ENCODE results near the gene ADAMTSL5.

ADAMTSL5 gene

DNA sequence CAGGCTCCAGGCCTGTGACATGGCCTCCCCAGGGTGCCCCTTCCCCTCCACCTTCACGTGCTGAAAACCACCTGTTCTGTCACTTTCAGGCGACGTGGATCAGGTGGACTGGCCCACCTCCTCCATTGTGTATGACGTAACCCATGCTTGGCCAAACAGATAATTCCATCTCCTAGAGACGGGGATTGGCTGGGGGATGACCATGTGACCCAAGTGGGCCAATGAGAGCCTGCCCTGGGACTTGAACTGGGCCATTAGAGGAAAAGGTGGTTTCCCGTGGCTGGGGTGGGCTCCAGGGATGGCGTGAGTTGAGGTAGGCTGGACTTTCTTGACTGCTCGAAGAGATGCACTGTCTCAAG is 3.6 kb upstream of the ADAMTSL5 start:
- no peaks in the 10 kb centered on the region for H3K79me2 ChIP-seq (ENCODE audit: insufficient read depth, low read length)
- TF ChIP-seq CTCF (conservative IDR thresholded peaks at IDR 0.05; ENCODE audit: low read length) (no peak), EZH2phosphoT487 (IDR thresholded peaks at IDR 0.05; ENCODE audit: borderline replicate concordance) (no peak)
- no peak overlapping the region for H3K9ac ChIP-seq (ENCODE audit: low read depth, low read length, poor library complexity, severe bottlenecking)
- no peaks in the 10 kb centered on the region for H3F3A ChIP-seq (ENCODE audit: low read depth)
- H3K9me3 ChIP-seq (ENCODE audit: insufficient read depth, low read depth, low read length): no peaks in the 10 kb centered on the region
- H2AFZ ChIP-seq (ENCODE audit: low read length): no peak overlapping the region
- no peaks in the 10 kb centered on the region for H3K36me3 ChIP-seq (ENCODE audit: insufficient read depth, low read length)
- H4K20me1 ChIP-seq (ENCODE audit: insufficient read depth, low read length, poor library complexity, severe bottlenecking): no peaks in the 10 kb centered on the region
- H3K4me3 ChIP-seq (ENCODE audit: low read length, poor library complexity, severe bottlenecking): no peak overlapping the region
- no peaks in the 10 kb centered on the region for H3K9me2 ChIP-seq (replicated peaks; ENCODE audit: low read depth, low read length)
- no peaks in the 10 kb centered on the region for H3K27me3 ChIP-seq (ENCODE audit: insufficient read depth, low read length, poor library complexity, severe bottlenecking)
- H3K4me2 ChIP-seq (ENCODE audit: low read depth, low read length, poor library complexity, severe bottlenecking): no peak overlapping the region
- no peaks in the 10 kb centered on the region for H3K4me1 ChIP-seq (ENCODE audit: insufficient read depth, low read length, poor library complexity, severe bottlenecking)

GRCh38 chr19:1514986-1515721 is 2.3 kb upstream of the ADAMTSL5 start:
- H2AFZ ChIP-seq (ENCODE audit: low read length): no peak overlapping the region
- no peaks in the 10 kb centered on the region for H3F3A ChIP-seq (ENCODE audit: low read depth)
- no peaks in the 10 kb centered on the region for H4K20me1 ChIP-seq (ENCODE audit: insufficient read depth, low read length, poor library complexity, severe bottlenecking)
- no peak for TF ChIP-seq EZH2phosphoT487 (IDR thresholded peaks at IDR 0.05; ENCODE audit: borderline replicate concordance)
- TF ChIP-seq CTCF (conservative IDR thresholded peaks at IDR 0.05; ENCODE audit: low read length): no peak
- H3K36me3 ChIP-seq (ENCODE audit: insufficient read depth, low read length): no peaks in the 10 kb centered on the region
- no peak overlapping the region for H3K4me3 ChIP-seq (ENCODE audit: low read length, poor library complexity, severe bottlenecking)
- H3K9me3 ChIP-seq (ENCODE audit: insufficient read depth, low read depth, low read length): no peaks in the 10 kb centered on the region
- H3K9me2 ChIP-seq (replicated peaks; ENCODE audit: low read depth, low read length): no peaks in the 10 kb centered on the region
- no peaks in the 10 kb centered on the region for H3K27me3 ChIP-seq (ENCODE audit: insufficient read depth, low read length, poor library complexity, severe bottlenecking)
- H3K4me2 ChIP-seq (ENCODE audit: low read depth, low read length, poor library complexity, severe bottlenecking): no peak overlapping the region
- H3K9ac ChIP-seq (ENCODE audit: low read depth, low read length, poor library complexity, severe bottlenecking): no peak overlapping the region
- H3K79me2 ChIP-seq (ENCODE audit: insufficient read depth, low read length): no peaks in the 10 kb centered on the region
- no peaks in the 10 kb centered on the region for H3K4me1 ChIP-seq (ENCODE audit: insufficient read depth, low read length, poor library complexity, severe bottlenecking)

GRCh38 chr19:1514295-1514661 is 1.5 kb upstream of the ADAMTSL5 start:
- no peak overlapping the region for H3K4me2 ChIP-seq (ENCODE audit: low read depth, low read length, poor library complexity, severe bottlenecking)
- no peaks in the 10 kb centered on the region for H3K9me2 ChIP-seq (replicated peaks; ENCODE audit: low read depth, low read length)
- H3K4me3 ChIP-seq (ENCODE audit: low read length, poor library complexity, severe bottlenecking): no peak overlapping the region
- no peaks in the 10 kb centered on the region for H3K9me3 ChIP-seq (ENCODE audit: insufficient read depth, low read depth, low read length)
- H3K36me3 ChIP-seq (ENCODE audit: insufficient read depth, low read length): no peaks in the 10 kb centered on the region
- H3F3A ChIP-seq (ENCODE audit: low read depth): no peaks in the 10 kb centered on the region
- H3K9ac ChIP-seq (ENCODE audit: low read depth, low read length, poor library complexity, severe bottlenecking): no peak overlapping the region
- H4K20me1 ChIP-seq (ENCODE audit: insufficient read depth, low read length, poor library complexity, severe bottlenecking): no peaks in the 10 kb centered on the region
- H3K27me3 ChIP-seq (ENCODE audit: insufficient read depth, low read length, poor library complexity, severe bottlenecking): no peaks in the 10 kb centered on the region
- TF ChIP-seq EZH2phosphoT487 (IDR thresholded peaks at IDR 0.05; ENCODE audit: borderline replicate concordance) (no peak), CTCF (conservative IDR thresholded peaks at IDR 0.05; ENCODE audit: low read length) (no peak)
- H2AFZ ChIP-seq (ENCODE audit: low read length): no peak overlapping the region
- H3K79me2 ChIP-seq (ENCODE audit: insufficient read depth, low read length): no peaks in the 10 kb centered on the region
- H3K4me1 ChIP-seq (ENCODE audit: insufficient read depth, low read length, poor library complexity, severe bottlenecking): no peaks in the 10 kb centered on the region
